Keratinocyte (primary cell): ENCODE data around the gene NPTX1. TPM values are rescaled to one million over a fixed set of nuclear protein-coding genes. Genes with fewer than 3 reads are reported as not detected.

Source experiments
- DNase-seq: peaks from one replicate; pipeline ENCODE4 v3.0.0-alpha.2; 2011; ENCODE audit warnings: low read depth, missing footprints, low spot score
- FAIRE-seq: peaks from 2 replicates; lab custom pipeline; 2011; peaks lifted over from hg19 to GRCh38; lab: Jason Lieb, UNC
- H2AFZ ChIP-seq: 2 replicates; pipeline ENCODE4 v1.6.0; 2012; ENCODE audit warnings: low read length, control low read depth, inconsistent platforms; ENCODE audit not compliant: control insufficient read depth
- H3K27ac ChIP-seq: 2 replicates; pipeline ENCODE4 v1.5.1; 2011; ENCODE audit warnings: low read length; ENCODE audit not compliant: control insufficient read depth, insufficient read depth
- H3K27me3 ChIP-seq: 3 replicates; pipeline ENCODE4 v1.6.0; 2011; ENCODE audit warnings: low read length; ENCODE audit not compliant: control insufficient read depth, insufficient read depth; ENCODE audit errors: extremely low read depth
- H3K36me3 ChIP-seq, 2 experiments: 2 replicates in 1 of 2; 3 replicates in 1 of 2; pipeline ENCODE4 v1.5.1; 2011; ENCODE audit warnings: low read length in 2 of 2, mild to moderate bottlenecking in 1 of 2; ENCODE audit not compliant: control insufficient read depth in 2 of 2, insufficient read depth in 2 of 2; ENCODE audit errors: extremely low read depth in 1 of 2
- H3K4me1 ChIP-seq: 3 replicates; pipeline ENCODE4 v1.5.1; 2011; ENCODE audit warnings: low read length; ENCODE audit not compliant: control insufficient read depth, insufficient read depth; ENCODE audit errors: extremely low read depth
- H3K4me2 ChIP-seq: 3 replicates; pipeline ENCODE4 v1.6.0; 2011; ENCODE audit warnings: low read depth, low read length; ENCODE audit not compliant: control insufficient read depth, insufficient read depth; ENCODE audit errors: extremely low read depth
- H3K4me3 ChIP-seq, 3 experiments: fragments of 200-600 bp in 1 of 3; sonication (generic) in 1 of 3; 2 replicates in 2 of 3; 3 replicates in 1 of 3; pipeline ENCODE4 v1.5.1; 2011 to 2016; ENCODE audit warnings: low read length in 3 of 3, mild to moderate bottlenecking in 3 of 3, control low read depth in 2 of 3, inconsistent platforms in 1 of 3, low read depth in 1 of 3, mixed read lengths in 1 of 3, mixed run types in 1 of 3, moderate library complexity in 1 of 3; ENCODE audit not compliant: control insufficient read depth in 2 of 3, insufficient read depth in 2 of 3; ENCODE audit errors: extremely low read depth in 1 of 3
- H3K79me2 ChIP-seq: 2 replicates; pipeline ENCODE4 v1.6.0; 2012; ENCODE audit warnings: low read length; ENCODE audit not compliant: control insufficient read depth, insufficient read depth
- H3K9ac ChIP-seq: 3 replicates; pipeline ENCODE4 v1.6.0; 2011; ENCODE audit warnings: low read length; ENCODE audit not compliant: control insufficient read depth, insufficient read depth; ENCODE audit errors: extremely low read depth
- H3K9me1 ChIP-seq: 3 replicates; pipeline ENCODE4 v1.6.0; 2011; ENCODE audit warnings: low read length; ENCODE audit not compliant: control insufficient read depth, insufficient read depth; ENCODE audit errors: extremely low read depth
- H3K9me3 ChIP-seq: 2 replicates; pipeline ENCODE4 v1.5.1; 2012; ENCODE audit warnings: low read depth, low read length; ENCODE audit not compliant: control insufficient read depth
- H4K20me1 ChIP-seq: 3 replicates; pipeline ENCODE4 v1.6.0; 2011; ENCODE audit warnings: low read length; ENCODE audit not compliant: control insufficient read depth, insufficient read depth; ENCODE audit errors: extremely low read depth
- CTCF ChIP-seq, 3 experiments: IDR thresholded peaks in 1 of 3; conservative IDR thresholded peaks in 1 of 3; optimal IDR thresholded peaks in 1 of 3; 2 replicates in 2 of 3; 3 replicates in 1 of 3; pipeline versions ENCODE3 to v1.5.1; 2011; ENCODE audit warnings: low read length in 3 of 3, mild to moderate bottlenecking in 3 of 3, moderate library complexity in 2 of 3, control low read depth in 1 of 3, inconsistent platforms in 1 of 3; ENCODE audit not compliant: insufficient read depth in 2 of 3; ENCODE audit errors: extremely low read depth in 1 of 3
- EZH2 ChIP-seq: IDR thresholded peaks from one replicate; pipeline ENCODE4 v1.6.1; 2012; ENCODE audit warnings: inconsistent platforms, mild to moderate bottlenecking, low read length, moderate library complexity
- dilution Hi-C: fragments of 300-500 bp; cut with MboI; formaldehyde crosslinking; loops from one replicate; pipeline ENCODE4 v1.7.0; 2020; ENCODE audit warnings: low sequenced_read_pairs; ENCODE audit not compliant: extremely low pct_ligation_motif_present
- polyA plus RNA-seq, 5 experiments: library from polyadenylated mRNA; depleted of rRNA in 3 of 5; stranded (reverse) in 3 of 5; stranded (forward) in 1 of 5; unstranded in 1 of 5; fragments of >200 nt; gene quantifications; 1 replicate in 1 of 5; 2 replicates in 3 of 5; 3 replicates in 1 of 5; pipeline versions ENCODE4 v1.2.1 to v1.2.3, GENCODE V29; 2011 to 2012; ENCODE audit warnings: missing spikeins in 2 of 5, low read depth in 1 of 5, low replicate concordance in 1 of 5

Gene NPTX1
- polyA plus RNA-seq, 1 donor (not counting 4 experiments of a cell fraction or from before 2014, with no cell fraction given): 0.03 TPM

DNA sequence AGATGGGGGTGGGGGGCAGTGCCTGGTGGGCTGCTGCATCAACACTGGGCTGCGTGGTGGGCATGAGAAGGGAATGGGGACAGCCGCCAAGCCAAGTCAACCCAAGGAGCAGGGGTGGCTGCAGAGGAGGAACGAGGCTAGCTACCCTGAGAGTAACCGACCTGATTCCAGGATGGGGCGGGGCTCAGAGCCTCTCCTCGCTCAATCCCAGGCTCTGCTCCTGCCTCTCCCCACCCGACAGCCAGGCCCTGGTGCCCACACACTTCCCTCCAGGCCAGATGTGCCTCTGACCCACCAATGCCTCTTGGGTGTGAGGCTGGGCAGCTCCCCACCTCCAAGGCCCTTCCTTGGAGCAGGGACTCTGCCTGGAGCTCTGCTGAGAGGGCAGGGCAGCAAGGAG, 2.7 kb downstream of the NPTX1 start:
- Histone ChIP-seq H3K27me3 (peaks cover 95% of the 10 kb centered on the region), H3K4me1 (peaks cover 7% of the 10 kb centered on the region), H3K9me1 (no peaks in the 10 kb centered on the region), H3K79me2 (no peaks in the 10 kb centered on the region), H3K4me2 (no peak overlapping the region), H4K20me1 (peaks cover 3% of the 10 kb centered on the region), H3K27ac (no peak overlapping the region), H3K36me3 (no peaks in the 10 kb centered on the region), H3K9me3 (no peaks in the 10 kb centered on the region), H3K4me3 (no peak overlapping the region), H3K9ac (no peak overlapping the region), H2AFZ (no peak overlapping the region)
- FAIRE-seq (no peak), DNase-seq (no peak)
- TF ChIP-seq EZH2 (no peak), CTCF (optimal IDR thresholded peaks at IDR 0.05 in 1 of 3, IDR thresholded peaks at IDR 0.05 in 1 of 3, conservative IDR thresholded peaks at IDR 0.05 in 1 of 3; ENCODE audit: extremely low read depth in 1 of 3, insufficient read depth in 2 of 3, low read length in 3 of 3) (no peak)
- dilution Hi-C loops: no loop called here

GRCh38 chr17:80472996-80473395, 3.4 kb downstream of the NPTX1 start:
- TF ChIP-seq EZH2: no peak
- TF ChIP-seq CTCF (optimal IDR thresholded peaks at IDR 0.05 in 1 of 3, IDR thresholded peaks at IDR 0.05 in 1 of 3, conservative IDR thresholded peaks at IDR 0.05 in 1 of 3; ENCODE audit: extremely low read depth in 1 of 3, insufficient read depth in 2 of 3, low read length in 3 of 3): no peak
- no peak for FAIRE-seq
- peaks cover 95% of the 10 kb centered on the region for H3K27me3 ChIP-seq

More at GRCh38 chr17:80472996-80473395, 3.4 kb downstream of the NPTX1 start:
- peaks cover 7% of the 10 kb centered on the region for H3K4me1 ChIP-seq
- peaks cover 3% of the 10 kb centered on the region for H4K20me1 ChIP-seq
- no peaks in the 10 kb centered on the region for H3K79me2 ChIP-seq
- H3K9me1 ChIP-seq: no peaks in the 10 kb centered on the region
- no peaks in the 10 kb centered on the region for H3K36me3 ChIP-seq
- no peak for DNase-seq
- H3K9ac ChIP-seq: no peak overlapping the region
- no peaks in the 10 kb centered on the region for H3K9me3 ChIP-seq
- H3K4me2 ChIP-seq: no peak overlapping the region
- H3K27ac ChIP-seq: no peak overlapping the region
- dilution Hi-C loops: no loop called here
- H3K4me3 ChIP-seq: no peak overlapping the region
- H2AFZ ChIP-seq: no peak overlapping the region
